Right lobe of liver (tissue), 4 donors: ENCODE measurements around the gene TNFRSF14.

Experiments used
- POLR2A ChIP-seq: fragments of 450-650 bp; IDR thresholded peaks from one replicate; pipeline ENCODE4 v1.6.1; 2017; ENCODE audit warnings: antibody characterized with exemption, mild to moderate bottlenecking
- TF ChIP-seq, protein P1 (sequence below), 4 donors: fragments of 200-600 bp in 3 of 4; fragments of 450-650 bp in 1 of 4; IDR thresholded peaks; one replicate each; pipeline versions ENCODE4 v1.5.1 to v1.8.0; 2016 to 2022; ENCODE audit warnings: antibody characterized with exemption in 4 of 4, mild to moderate bottlenecking in 2 of 4
- donor health status: DM: no; HTN: no; CAD: no.
- donor health status: DM: no; HTN: no; CAD: no.
- donor health status: DM: no; HTN: yes; CAD: no.

DNA sequence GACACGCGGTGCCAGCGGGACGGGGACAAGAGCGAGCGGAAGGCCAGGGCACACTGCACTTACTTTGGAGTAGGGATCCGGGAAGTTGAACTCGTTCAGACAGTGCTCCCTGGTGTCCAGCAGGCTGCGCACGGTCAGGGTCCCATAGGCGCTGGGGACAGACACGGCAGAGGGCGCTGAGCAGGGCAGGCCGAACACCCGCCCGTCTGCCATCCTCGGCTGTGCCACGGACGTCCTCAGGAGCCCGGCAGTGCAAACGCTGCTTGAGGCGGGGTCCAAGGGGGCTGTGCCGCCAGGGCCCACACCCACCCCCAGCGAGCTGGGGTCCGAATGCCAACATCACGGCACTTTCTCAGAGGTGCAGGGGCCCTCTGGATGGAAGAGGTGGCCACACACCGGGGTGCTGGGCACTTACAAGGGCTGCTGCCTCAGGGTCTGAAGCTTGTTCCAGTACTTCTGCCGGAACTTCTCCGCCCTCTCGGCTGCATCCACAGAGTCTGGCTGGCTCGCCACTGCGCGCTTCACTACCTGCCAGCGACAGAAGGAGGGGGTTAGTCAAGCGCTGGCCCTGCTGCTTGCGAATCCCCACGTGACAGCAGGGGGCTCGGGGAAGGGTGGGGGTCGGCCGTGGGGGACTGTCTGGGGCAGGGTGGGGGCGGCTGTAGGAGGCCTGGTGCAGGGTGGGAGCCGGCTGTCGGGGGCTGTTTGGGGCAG is 42.1 kb upstream of the TNFRSF14 start:
- TF ChIP-seq, protein P1, sequence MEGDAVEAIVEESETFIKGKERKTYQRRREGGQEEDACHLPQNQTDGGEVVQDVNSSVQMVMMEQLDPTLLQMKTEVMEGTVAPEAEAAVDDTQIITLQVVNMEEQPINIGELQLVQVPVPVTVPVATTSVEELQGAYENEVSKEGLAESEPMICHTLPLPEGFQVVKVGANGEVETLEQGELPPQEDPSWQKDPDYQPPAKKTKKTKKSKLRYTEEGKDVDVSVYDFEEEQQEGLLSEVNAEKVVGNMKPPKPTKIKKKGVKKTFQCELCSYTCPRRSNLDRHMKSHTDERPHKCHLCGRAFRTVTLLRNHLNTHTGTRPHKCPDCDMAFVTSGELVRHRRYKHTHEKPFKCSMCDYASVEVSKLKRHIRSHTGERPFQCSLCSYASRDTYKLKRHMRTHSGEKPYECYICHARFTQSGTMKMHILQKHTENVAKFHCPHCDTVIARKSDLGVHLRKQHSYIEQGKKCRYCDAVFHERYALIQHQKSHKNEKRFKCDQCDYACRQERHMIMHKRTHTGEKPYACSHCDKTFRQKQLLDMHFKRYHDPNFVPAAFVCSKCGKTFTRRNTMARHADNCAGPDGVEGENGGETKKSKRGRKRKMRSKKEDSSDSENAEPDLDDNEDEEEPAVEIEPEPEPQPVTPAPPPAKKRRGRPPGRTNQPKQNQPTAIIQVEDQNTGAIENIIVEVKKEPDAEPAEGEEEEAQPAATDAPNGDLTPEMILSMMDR (IDR thresholded peaks at IDR 0.05), result no peak
- TF ChIP-seq POLR2A, result no peak
